NCI-H146 (cell line): ENCODE results near the gene PNPLA1.

ENCODE experiments used
- DNase-seq: peaks from one replicate; lab custom pipeline; 2025; lab: John Stamatoyannopoulos, UW

The PNPLA1 gene

DNA sequence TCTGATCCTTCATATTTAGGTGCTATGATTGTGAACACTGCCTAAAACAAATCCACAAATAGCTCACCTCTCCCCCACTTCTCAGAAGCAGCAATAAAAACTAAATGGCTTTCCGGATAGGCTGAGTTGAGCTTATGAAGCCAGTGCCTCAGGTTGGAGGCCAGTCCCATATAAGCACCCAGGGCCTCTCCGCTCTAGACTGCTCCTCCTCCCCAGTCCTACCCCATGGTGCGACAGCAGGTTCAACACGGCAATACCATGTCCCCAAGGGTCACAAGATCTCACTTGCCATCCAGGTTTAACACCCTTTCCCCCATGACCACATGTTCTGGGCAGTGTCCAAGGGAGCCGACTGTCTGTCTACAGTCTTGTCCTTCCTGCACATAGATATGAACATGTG lies 46.1 kb downstream of the PNPLA1 start:
- DNase-seq: no peak

DNA sequence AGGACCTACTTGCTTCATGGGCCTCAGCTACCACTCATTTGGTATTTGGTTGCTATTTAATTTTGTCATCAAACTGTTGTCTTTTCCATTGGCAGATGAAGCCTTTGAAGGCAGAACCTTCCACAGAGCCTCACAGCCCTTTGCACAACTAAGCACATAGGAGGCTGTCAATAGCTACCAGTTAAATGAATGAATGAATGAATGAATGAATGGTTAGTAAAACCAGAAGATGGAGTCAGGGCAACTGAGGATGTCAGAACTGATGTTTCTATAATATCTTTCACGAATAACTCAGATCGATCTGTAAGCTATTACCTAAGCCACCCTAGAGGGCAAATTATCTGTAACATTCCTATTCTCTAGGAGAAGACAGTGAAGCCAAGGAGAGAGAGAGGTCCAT lies 47.8 kb downstream of the PNPLA1 start:
- no peak for DNase-seq

DNA sequence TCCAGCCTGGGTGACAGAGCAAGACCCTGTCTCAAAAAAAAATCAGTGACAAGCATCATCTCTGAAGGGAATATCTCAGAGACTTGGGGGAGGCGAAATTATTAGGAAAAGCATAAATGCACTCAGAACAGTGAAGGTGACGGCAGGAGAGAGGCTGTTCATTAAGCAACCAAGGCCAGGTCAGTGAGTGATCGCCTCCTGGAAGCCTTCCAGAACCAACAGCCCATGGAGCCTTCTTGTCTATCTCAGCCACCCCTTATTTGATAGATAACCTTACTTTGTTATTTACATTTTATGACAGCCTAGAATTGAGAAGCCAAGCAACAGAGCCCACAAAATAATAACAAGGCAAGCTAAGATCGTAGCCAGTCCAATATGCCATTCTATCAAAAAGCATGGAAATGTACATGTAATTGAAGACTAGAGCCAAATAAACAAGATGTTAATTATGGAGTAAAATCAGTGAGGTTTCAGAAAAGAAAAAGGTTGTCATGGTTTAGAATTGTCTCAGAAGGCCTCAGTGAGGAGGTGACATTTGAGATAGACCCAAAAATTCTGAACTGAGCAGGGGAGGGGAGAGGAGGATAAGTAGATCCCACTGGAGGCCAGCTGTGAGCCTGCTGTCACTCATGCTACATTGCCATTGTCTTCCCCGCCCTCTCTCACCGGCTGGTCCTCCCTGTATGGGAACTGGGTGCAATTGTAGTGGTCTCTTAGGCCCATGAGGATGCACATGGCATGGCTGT lies 49.0 kb downstream of the PNPLA1 start:
- no peak for DNase-seq

DNA sequence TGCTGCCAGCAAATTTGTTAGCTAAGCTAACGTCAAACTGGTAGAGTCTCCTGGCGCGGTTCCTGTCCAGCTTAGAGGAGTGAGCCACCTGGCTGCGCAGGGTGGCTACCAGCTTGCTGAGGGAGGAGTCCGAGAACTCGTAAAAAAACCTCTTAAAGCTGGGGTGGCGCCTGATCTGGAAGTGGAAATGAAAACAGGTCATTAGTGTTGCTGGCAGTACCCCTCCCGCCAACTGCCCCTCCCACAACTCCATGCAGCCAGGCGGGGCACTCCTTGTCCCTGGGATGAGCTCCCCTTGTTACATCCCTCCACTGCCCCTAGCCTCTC lies 49.5 kb downstream of the PNPLA1 start:
- peak; percentile 50 for DNase-seq

DNA sequence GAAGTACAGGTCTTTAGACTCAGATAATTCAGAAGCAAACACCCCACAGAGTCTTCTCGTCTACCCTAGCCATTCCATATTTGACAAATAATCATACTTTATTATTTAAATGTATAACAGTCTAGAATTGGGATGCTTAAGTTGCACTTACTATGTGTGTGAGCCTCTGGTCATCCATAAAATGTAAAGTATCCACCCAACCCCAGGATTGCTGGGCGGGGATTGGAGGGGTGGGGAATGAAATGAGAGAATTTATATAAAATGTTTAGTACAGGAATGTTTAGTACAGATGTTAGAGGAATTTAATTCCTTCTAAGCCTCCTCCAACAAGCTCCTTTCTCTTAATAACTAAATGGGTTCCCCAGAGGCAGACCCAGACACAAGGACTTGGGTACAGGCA lies 50.0 kb downstream of the PNPLA1 start:
- no peak for DNase-seq

DNA sequence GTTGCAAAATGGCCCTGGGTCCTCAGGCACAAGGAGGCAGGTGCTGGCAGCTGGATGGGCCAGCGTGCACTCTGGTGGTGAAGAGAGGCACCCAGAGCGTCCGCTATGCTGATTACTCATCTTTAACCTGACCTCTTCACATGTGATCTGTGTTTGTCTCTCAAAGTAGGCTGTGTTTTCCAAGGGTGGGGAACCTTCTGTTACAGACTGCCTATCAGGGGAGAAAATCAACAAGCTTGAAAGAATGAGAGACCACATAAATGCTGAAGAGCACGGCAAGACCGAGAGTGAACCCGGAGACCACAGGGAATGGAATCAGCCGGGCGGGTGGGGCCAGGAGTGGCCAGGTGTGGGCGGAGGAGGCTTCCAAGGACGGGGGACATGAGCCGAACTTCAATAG lies 50.6 kb downstream of the PNPLA1 start:
- DNase-seq: peak; percentile 63

DNA sequence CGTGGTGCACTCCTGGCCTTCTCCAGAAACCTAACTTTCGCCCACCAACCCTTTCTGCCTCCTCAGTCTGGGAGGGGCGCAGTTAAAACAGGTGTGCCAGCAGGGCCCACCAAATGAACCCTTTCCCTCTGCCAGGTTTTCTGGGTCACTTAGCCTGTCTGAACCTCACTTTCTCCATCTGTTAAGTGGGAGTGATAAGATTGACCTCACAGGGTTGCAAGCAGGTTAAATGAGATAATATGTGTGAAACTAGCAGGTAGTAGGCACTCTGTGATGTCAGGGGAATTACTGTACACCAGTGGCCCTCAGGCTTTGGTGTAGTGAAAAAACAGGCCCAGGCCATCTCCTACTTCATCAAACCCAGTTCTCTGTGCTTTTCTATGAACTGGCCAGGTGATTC lies 52.7 kb downstream of the PNPLA1 start:
- no peak for DNase-seq

DNA sequence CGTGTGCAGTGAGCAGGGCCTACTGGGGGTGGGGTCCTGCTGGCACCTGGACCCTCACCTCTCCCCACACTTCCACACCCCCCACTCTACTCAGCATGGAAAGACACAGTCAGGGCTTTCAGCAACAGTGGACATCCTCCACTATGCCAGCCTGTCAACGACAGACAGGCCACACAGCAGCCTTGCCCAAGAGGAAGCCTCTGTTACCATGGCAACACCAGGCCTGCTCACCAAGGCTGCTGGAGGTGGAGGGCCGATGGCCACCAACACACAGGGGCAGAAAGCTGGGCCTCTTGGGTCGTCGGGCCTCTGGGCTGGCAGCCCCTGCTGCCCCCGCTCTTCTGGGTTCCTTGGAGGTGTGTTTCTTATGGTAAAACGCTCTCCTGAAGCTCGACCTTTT lies 53.2 kb downstream of the PNPLA1 start:
- peak; percentile 39 for DNase-seq

DNA sequence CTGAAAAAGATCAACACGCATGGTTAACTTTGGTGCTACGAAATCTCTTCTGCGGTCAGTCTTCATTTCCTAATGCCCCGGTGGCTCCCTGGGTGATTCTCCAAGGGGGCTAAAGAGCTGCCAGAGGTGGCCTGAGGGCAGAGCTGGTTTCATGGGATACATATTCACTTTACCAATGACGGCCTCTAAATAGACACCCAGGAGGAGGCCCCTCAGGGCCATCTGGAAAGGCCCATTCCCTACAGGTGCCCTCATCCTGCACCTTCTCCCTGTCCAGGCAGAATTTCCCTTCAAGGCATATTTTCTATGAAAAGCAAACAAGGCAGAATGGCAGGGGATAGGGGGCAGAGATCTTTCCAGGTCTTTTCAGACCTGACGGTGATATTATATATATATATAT lies 54.3 kb downstream of the PNPLA1 start:
- DNase-seq: peak; percentile 7

DNA sequence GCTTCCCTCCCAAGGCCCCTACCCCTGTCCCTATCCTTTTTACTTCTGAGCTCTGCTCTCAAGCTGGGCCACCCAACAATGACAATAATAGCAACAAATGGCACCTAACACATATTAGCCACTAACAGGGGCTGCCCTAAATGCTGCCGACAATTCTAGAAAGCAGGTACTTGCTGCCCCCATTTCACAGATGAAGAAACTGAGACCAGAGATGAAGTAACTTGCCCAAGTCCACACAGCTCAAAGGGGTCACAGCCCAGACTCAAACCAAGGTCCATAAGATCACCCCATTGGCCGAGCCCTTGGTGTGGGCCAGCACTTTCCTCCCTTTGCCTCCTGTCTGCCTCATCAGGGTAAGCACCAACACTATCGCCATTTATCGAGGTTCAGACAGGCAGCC lies 54.9 kb downstream of the PNPLA1 start:
- DNase-seq: no peak

DNA sequence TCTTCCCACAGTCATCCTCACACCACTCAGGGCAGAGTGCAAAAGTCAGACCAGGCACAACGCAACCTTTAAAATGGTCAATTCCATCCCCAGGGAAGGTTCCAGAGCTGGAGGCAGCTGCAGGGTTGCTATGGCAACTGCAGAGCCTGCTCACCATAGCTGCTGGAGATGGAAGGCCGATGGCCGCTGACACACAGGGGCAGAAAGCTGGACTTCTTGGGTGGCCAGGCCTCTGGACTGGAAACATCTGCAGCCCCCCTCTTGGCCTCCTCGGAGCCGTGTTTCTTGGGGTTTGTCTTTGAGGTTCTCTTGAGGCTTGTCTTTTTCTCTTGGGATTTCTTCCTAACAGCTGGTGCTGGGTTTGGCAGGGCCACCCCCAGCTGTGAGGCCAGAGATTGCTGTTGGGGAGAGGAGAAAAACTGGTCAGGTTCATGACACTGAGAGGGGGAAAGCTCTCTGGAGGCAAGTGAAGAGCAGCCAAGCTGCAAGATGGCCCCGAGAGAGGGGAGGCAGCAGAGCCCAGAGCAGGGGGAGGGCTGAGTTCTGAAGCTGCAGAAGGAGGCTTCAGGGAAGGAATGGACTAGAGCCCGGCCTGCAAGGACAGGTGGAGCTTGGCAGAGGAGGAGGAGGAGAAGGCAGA lies 56.6 kb downstream of the PNPLA1 start:
- no peak for DNase-seq

DNA sequence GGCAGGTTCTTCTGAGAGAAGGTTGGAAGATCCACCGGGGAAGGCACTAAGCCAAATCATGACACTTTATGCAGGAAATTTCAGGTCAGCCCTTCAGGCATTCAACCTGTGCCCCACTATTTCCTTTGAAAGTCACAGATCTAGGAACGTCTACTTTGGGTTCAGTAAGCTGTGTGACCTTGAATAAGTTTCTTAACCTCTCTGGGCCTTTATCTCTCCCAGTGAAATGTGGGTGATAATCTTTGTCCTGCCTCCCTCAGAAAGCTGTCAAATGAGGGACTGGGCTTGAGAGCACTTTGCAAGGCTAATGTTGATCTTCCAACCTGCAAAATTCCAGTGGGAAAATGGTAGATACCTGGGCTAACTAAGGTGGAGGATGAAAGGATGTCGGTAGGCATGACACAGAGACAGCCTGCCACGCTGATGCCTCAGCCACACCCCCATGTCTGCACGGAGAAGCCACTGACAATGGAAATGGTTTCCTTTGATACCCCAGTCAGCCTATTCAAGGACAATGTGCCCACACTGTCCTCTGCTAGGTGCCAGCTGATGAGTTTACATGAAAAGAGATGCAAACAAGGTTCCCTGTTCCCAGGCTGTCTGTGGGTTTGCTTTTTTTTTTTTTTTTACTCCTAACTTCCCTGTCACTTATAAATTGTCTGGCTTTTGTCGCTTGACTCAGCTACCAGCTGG lies 57.5 kb downstream of the PNPLA1 start:
- DNase-seq: peak; percentile 26

DNA sequence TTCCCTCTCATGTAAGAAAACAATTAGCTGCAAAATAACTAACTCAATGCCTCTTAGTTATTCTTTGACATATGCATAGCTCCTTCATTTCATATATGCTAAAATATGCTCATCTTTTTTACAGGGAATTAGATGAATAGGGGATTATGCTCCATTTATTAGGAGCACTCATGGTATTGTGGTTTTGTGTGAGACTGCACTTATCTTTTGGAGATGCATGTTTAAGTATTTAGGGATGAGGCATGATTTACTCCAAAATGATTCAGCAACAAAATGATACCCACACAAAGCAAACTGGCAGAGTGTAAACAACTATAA lies 58.0 kb downstream of the PNPLA1 start:
- DNase-seq: no peak

DNA sequence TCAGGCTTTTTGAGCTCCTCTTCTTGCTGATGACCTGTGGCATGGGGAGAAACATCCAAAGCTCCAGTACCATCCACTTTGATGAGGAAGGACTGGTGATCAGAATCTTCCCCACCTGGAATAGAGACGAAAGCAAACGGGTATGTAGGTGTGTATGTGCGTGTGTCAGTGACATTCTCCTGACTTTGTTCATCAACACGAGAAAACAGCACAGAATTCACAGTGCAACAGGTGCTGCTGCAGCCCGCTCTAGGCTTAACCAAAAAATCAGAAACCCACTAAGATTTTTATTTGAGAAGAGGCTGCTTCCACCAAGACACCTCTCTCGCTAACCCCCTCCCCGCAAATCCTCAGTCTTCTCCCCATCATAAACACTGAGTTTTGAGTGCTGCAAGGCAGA lies 58.7 kb downstream of the PNPLA1 start:
- no peak for DNase-seq

DNA sequence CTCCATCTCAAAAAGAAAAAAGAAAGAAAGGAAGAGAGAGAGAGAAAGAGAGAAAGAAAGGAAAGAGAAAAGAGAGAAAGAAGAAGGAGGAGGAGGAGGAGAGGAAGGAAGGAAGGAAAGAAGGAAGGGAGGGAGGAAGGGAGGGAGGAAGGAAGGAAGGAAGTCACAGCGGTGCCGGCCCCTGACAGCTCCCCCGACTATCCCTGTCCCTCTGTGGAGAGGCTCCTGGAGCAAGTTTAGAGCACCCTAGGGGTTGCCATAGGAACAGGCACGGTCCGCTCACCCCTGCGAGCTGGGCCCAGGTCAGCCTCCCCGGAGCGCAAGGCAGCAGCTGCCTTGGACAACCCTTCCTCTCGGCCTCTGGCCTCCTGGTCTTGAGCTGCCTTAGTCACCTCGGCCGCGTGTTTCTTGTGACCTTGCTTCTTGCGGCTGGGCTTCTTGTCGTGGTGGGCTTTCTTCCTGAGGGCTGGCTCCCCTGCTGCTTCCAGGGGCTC lies 60.0 kb downstream of the PNPLA1 start:
- DNase-seq: no peak

DNA sequence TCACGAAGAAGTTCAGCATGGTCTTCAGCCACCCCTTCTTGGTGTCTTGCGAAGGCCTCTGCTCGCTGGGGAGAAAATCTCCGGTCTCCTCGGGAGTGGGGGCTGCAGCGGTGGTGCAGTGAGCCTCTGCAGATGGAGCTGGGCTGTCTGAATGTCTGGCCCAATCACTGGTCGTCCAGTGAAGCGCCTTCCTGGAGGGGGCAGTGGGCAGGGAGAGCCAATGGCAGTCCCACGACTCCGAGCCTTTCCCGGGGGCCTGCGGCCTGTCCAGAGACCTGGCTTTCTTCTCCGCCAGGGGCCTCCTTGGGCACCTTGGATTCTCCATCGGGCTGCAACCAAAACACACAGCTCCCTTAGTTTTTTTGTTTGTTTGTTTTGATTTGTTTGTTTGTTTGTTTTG lies 60.5 kb downstream of the PNPLA1 start:
- DNase-seq: no peak

DNA sequence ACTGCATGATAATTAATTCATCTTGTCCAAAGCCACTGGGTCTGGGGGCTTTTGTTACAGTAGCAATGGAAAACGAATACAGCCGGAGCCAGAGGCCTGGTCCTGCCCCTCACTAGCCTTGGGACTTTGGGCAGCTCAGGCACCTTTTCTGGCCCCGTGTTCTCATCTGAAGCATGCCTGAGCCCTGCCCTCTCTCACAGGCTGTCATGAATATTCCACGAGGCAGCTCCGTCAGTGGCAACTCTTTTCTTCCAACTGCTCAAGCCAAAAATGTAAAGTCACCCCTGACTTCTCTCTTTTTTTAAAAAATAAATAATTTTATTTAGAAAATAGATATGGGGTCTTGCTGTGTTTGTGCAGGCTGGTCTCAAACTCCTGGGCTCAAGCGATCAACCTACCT lies 61.5 kb downstream of the PNPLA1 start:
- no peak for DNase-seq

DNA sequence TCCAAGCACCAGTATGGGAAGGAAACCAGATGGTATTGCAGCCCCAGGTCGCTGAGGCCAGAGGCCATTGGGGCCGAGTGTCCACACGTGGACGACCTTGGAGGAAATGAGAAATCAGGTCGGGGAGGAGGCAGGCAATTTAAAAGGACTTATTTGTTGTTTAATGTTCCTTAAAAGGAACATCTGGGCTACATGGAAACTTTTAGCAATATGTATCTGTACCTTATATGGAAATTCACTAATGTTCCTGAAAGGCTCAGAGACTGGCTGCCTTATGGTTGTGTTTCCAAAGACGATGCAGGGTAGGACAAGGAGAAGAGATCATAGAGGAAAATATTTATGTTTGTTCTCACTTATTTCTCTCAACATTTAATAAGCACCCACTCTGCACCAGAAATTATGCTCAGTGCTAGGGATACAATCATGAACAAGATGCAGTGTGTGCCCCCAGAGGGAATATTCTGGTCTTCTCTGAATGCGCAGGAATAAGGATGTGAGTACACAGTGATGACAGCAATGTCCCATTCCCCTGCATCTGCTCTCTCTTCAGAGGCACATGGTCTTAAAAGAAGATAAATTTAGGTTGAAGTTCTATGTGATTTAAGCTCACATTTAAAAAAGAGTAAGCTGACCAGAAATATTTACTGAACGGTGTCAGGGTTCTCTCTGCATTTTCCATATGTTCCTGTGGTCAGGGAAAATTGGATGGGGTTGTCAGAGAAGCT lies 63.5 kb downstream of the PNPLA1 start:
- no peak for DNase-seq

DNA sequence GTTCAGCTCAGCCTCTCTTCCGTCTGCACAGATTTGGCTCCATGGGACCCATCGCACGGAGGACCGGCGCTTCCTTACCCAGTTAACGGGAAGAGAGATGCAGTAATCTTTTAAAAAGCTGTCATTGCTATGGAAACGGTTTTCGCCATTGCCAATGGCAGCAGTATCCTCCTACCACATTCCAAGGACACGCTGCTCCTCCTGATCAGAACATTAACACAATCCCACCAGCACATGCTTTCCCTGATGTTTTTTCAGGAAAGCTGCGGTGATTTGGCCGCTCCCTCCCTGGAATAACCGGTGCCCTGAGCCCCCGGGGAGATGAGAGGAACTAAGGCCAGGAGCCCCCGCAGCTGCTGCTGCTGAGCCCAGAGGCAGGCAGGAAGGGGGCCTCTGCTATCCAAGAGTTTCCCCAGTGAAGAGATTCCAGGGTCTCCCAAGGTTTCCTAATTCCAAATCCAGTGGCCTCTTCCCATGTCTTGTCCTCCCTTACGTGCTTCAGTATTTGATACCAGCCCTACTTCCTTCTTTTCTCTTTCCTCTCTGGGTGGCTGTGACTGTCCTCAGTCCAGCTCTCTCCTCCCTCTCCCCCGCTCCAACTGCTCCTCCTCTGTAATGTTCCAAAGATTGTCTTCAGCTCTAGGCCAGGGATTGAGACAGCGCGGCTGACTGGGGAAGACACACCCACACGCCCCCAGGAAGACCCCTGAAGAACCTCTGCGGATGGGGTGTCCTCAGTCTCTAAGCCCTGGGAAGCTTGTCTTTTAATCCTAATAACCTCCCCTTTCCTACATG lies 64.3 kb downstream of the PNPLA1 start:
- DNase-seq: no peak

DNA sequence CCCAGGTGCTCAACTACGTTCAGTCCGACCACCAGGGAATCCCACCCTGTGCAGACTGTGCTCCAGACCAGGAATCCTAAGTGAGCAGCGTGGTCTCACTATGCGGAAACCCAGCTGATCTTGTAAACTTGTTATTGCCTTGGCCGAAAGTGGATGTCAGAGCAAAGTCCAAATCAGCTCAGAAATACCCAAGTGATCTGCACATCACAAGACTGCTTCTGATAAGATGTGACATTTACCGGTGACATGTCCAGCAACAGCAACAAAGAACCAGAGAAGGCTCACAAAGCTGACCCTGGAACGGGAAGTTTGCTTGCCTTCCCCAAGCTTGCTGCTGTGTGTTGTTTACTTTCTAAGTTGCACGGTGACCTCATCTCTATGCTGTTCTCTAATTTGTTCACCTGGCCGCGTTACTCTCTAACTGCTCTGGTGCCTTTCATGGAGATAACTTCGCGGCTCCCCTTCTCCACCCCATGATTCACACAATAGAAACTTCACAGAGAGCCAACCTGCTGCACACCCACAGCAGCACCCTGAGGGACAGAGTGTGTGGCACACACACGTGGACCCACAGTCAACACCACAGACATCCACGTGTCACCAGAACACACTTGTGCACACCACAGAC lies 65.1 kb downstream of the PNPLA1 start:
- peak; percentile 53 for DNase-seq

DNA sequence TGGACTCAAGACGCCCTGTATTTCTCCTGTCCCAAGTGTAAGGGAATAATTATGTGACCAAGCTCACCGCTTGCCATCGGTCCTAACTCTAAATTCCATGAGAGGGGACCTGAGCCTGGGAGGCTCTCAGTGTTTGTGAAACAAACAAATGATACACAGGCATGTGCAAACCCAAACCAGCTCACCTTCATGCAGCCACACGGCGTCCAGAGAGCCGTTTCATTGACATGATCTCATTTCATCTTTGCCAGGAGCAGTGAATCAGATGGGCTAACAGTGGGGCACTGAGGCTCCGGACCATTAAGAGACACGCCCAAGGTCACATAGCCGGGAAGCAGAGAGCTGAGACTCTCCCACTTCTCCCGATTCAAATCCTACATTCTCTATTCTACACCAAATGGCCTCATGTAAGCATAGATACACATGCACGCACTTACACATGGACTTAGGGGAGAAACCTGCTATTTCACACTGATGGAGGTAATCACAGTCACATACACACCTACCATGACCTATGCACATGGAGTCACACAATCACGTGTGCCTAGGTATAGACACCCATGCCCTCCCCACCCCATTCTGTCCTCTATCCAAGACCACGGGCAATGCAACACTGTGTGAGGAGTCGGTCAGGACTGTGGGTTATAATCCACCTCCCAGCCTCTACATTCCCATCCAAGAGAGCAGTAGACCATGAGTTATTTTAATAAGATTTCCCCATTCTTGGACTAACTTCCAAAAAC lies 65.8 kb downstream of the PNPLA1 start:
- no peak for DNase-seq
